Urothelium cell line (cell line): ENCODE results near the gene GAS7.

Experiments used
- DNase-seq: peaks from one replicate; pipeline ENCODE4 v3.0.0; 2011; ENCODE audit warnings: low spot score, mixed read lengths
- FAIRE-seq: peaks from 2 replicates; lab custom pipeline; 2011; peaks lifted over from hg19 to GRCh38; lab: Jason Lieb, UNC

Gene GAS7

DNA sequence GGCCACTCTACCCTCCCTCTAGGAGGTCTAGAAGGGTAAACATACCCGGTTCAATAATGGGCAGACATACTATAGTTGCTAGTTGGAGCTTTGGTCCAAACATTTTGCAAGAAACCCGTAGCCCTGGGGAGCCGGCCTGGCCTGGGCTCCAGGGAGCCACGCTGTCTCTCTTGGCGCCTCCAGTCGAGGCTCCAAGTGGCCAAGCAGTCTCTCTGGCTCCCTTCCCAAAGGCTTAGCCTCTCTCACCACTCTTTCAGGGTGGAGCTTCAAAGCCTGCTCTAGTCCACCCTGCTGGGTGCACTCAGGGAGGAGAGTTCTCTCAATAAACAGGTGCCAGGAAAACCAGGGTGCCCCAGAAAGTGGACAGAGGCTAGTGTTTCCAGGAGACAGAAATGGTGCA lies 325.6 kb downstream of the GAS7 start:
- FAIRE-seq (no peak), DNase-seq (no peak)

DNA sequence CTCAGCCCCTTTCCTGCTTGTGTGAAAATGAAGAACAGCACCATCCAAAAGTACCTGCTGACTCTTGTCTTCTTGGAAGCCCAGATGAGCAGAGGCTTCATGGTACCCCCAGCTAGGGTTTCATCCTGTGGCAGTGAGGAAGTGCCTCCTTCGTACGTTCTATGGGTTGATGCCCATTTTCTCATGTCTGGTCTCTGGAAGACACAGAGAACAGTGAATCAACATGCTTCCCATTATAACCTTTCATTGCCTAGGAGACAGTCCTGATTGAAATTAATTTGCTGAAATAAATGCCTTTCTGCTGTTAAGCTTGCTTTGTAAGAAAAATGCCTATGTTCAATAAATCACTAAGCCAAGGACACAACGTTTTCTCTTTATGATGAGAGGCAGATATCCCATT lies 329.9 kb downstream of the GAS7 start:
- FAIRE-seq, result no peak
- DNase-seq, result no peak

GRCh38 chr17:9865586-9865985 lies 332.8 kb downstream of the GAS7 start:
- no peak for DNase-seq
- FAIRE-seq, result no peak

DNA sequence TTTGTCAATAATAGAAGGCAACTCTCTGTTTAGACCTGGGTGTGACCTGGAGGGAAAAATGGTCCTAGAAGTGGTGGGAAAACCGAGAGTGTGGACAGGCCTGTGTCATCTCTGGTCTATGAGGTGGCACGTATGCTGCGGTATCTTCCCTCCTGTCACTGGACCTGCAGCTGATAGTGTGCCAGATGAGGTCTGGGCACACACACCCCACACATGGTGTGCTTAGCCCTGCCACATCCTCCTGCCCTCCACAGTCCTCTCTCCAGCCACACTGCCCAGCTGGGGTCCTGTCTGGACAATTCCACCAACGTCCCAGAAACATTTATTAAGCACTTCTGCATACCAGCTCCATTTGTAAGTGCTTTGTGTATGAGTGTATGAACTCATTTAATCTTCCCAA lies 335.5 kb downstream of the GAS7 start:
- FAIRE-seq (no peak), DNase-seq (no peak)

DNA sequence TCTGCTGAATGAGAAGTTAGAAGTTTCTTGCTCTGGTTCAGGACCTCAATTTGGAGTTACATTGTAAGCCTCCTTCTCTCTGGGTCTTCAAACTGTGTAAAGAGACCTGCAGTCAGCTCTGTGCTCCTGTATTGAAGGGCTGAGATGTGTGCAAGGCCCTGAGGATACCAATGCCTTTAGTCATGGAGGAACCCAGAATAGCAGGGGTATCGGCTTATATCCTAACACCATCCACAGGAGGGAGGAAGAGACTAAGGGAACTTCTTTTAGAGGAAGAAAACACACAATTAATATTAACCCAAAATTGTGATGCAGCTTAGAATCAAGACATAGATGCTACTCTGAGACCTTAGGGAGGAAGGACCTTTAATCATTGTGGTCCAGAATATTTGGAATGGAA lies 336.2 kb downstream of the GAS7 start:
- DNase-seq (no peak), FAIRE-seq (no peak)

DNA sequence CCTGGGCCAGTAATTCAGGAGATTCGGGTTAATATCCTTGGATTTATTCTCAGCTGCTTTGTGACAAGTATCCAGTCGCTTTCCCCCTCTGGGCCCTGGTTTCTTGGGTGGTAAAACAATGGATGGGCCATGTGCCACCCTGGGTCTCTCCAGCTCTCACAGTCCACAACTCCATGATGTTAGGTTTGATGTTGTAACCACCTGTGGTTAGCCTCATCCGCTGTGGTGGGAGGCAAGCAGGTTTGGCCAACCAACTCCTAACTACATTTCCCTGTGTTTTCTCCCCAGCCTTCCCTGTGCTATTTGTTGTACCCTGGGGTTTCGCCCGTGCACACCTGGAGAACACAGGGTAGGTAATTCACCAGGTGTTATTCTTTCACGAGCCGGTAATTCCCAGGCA lies 337.6 kb downstream of the GAS7 start:
- no peak for DNase-seq
- FAIRE-seq, result no peak
